Fibroblast of lung (primary cell): ENCODE data around the gene ZNF529. TPM values are rescaled to one million over a fixed set of nuclear protein-coding genes. Genes with fewer than 3 reads are reported as not detected.
A peak's percentile ranks its signal among the peaks of the same experiment; 100 is the strongest.

Experiments used
- DNase-seq, 2 donors: peaks; one replicate each; pipeline versions ENCODE4 v3.0.0 to v3.0.0-alpha.2; 2010; ENCODE audit warnings: low read depth in 2 of 2
- H2AFZ ChIP-seq: 2 replicates; pipeline ENCODE4 v1.5.1; 2012; ENCODE audit warnings: low read length, control low read depth, inconsistent platforms
- H3K27ac ChIP-seq: 2 replicates; pipeline ENCODE4 v1.5.1; 2011; ENCODE audit warnings: low read length, control low read depth; ENCODE audit not compliant: insufficient read depth
- H3K27me3 ChIP-seq: 2 replicates; pipeline ENCODE4 v1.5.1; 2011; ENCODE audit warnings: mild to moderate bottlenecking, low read length; ENCODE audit not compliant: control insufficient read depth, insufficient read depth
- H3K36me3 ChIP-seq: 2 replicates; pipeline ENCODE4 v1.5.1; 2011; ENCODE audit warnings: low read length; ENCODE audit not compliant: control insufficient read depth, insufficient read depth
- H3K4me1 ChIP-seq: 2 replicates; pipeline ENCODE4 v1.5.1; 2011; ENCODE audit warnings: low read length; ENCODE audit not compliant: control insufficient read depth, insufficient read depth; ENCODE audit errors: extremely low read depth
- H3K4me2 ChIP-seq: 2 replicates; pipeline ENCODE4 v1.5.1; 2011; ENCODE audit warnings: low read length, control low read depth; ENCODE audit not compliant: insufficient read depth; ENCODE audit errors: extremely low read depth
- H3K4me3 ChIP-seq, 4 experiments: fragments of 200-600 bp in 1 of 4; sonication (generic) in 1 of 4; replicated peaks in 1 of 4; 2 replicates each; pipeline ENCODE4 v1.5.1; 2011 to 2016; ENCODE audit warnings: low read length in 4 of 4, low read depth in 3 of 4, mild to moderate bottlenecking in 3 of 4, control low read depth in 2 of 4, inconsistent platforms in 1 of 4, mixed read lengths in 1 of 4; ENCODE audit not compliant: insufficient read depth in 1 of 4; ENCODE audit errors: control extremely low read depth in 1 of 4
- H3K79me2 ChIP-seq: 2 replicates; pipeline ENCODE4 v1.5.1; 2012; ENCODE audit warnings: mild to moderate bottlenecking, low read length, inconsistent platforms; ENCODE audit not compliant: control insufficient read depth, insufficient read depth
- H3K9ac ChIP-seq: 2 replicates; pipeline ENCODE4 v1.5.1; 2011; ENCODE audit warnings: mild to moderate bottlenecking, low read length, control low read depth; ENCODE audit not compliant: insufficient read depth
- H3K9me3 ChIP-seq: 2 replicates; pipeline ENCODE4 v1.5.1; 2012; ENCODE audit warnings: low read depth, low read length; ENCODE audit not compliant: control insufficient read depth, insufficient read depth
- H4K20me1 ChIP-seq: 2 replicates; pipeline ENCODE4 v1.5.1; 2011; ENCODE audit warnings: low read length; ENCODE audit not compliant: control insufficient read depth, insufficient read depth; ENCODE audit errors: extremely low read depth
- EZH2 ChIP-seq: IDR thresholded peaks from 2 replicates; pipeline ENCODE4 v1.5.1; 2012; ENCODE audit warnings: low read length, control low read depth, mild to moderate bottlenecking; ENCODE audit errors: missing control alignments
- polyA plus RNA-seq, 2 donors: library from polyadenylated mRNA; depleted of rRNA in 1 of 2; stranded (reverse) in 1 of 2; unstranded in 1 of 2; fragments of >200 nt; gene quantifications; 2 replicates each; pipeline ENCODE4 v1.2.1, GENCODE V29; 2011 to 2012; ENCODE audit warnings: missing spikeins in 1 of 2
- total RNA-seq: library from RNA; depleted of rRNA; stranded (reverse); fragments of >200 nt; gene quantifications from 2 replicates; pipeline ENCODE4 v1.2.1, GENCODE V29; 2014
- TF ChIP-seq, protein P1 (sequence below), 2 donors: IDR thresholded peaks in 1 of 2; conservative IDR thresholded peaks in 1 of 2; 1 replicate in 1 of 2; 2 replicates in 1 of 2; pipeline ENCODE4 v1.5.1; 2011 to 2012; ENCODE audit warnings: low read length in 2 of 2, control low read depth in 1 of 2, inconsistent platforms in 1 of 2, low read depth in 1 of 2, mild to moderate bottlenecking in 1 of 2

The ZNF529 gene
- total and polyA plus RNA-seq, 2 donors (not counting 1 experiment from before 2014, with no cell fraction given) = 7.7 to 10.2 TPM

DNA sequence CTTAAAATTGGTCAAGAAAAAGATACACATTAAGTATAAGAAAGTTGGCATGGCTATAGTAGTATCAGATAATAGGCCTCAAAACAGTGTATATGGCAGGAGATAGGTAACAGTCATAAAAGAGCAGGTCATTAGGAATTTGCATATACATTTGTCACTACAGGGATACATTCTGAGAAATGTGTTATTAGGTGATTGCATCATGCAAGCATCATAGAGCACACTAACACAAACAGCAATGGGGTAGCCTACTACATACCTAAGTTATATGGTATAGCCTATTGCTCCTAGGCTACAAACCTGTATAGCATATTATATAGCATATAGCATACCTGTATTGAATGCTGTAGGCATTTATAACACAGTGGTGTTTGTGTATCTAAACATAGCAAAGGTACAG, 6.2 kb upstream of the ZNF529 start:
- no peaks in the 10 kb centered on the region for H4K20me1 ChIP-seq
- peaks cover 4% of the 10 kb centered on the region for H3K79me2 ChIP-seq
- peaks cover 6% of the 10 kb centered on the region for H3K36me3 ChIP-seq
- no peak overlapping the region for H3K4me3 ChIP-seq
- H3K4me2 ChIP-seq = no peak overlapping the region
- TF ChIP-seq, protein P1, sequence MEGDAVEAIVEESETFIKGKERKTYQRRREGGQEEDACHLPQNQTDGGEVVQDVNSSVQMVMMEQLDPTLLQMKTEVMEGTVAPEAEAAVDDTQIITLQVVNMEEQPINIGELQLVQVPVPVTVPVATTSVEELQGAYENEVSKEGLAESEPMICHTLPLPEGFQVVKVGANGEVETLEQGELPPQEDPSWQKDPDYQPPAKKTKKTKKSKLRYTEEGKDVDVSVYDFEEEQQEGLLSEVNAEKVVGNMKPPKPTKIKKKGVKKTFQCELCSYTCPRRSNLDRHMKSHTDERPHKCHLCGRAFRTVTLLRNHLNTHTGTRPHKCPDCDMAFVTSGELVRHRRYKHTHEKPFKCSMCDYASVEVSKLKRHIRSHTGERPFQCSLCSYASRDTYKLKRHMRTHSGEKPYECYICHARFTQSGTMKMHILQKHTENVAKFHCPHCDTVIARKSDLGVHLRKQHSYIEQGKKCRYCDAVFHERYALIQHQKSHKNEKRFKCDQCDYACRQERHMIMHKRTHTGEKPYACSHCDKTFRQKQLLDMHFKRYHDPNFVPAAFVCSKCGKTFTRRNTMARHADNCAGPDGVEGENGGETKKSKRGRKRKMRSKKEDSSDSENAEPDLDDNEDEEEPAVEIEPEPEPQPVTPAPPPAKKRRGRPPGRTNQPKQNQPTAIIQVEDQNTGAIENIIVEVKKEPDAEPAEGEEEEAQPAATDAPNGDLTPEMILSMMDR (conservative IDR thresholded peaks at IDR 0.05 in 1 of 2, IDR thresholded peaks at IDR 0.05 in 1 of 2; ENCODE audit: low read depth in 1 of 2, low read length in 2 of 2) = no peak
- TF ChIP-seq EZH2 = no peak
- no peak for DNase-seq
- H3K9ac ChIP-seq = no peak overlapping the region
- H3K27me3 ChIP-seq = no peaks in the 10 kb centered on the region
- no peaks in the 10 kb centered on the region for H3K4me1 ChIP-seq
- no peak overlapping the region for H3K27ac ChIP-seq
- no peaks in the 10 kb centered on the region for H3K9me3 ChIP-seq
- H2AFZ ChIP-seq = no peak overlapping the region

DNA sequence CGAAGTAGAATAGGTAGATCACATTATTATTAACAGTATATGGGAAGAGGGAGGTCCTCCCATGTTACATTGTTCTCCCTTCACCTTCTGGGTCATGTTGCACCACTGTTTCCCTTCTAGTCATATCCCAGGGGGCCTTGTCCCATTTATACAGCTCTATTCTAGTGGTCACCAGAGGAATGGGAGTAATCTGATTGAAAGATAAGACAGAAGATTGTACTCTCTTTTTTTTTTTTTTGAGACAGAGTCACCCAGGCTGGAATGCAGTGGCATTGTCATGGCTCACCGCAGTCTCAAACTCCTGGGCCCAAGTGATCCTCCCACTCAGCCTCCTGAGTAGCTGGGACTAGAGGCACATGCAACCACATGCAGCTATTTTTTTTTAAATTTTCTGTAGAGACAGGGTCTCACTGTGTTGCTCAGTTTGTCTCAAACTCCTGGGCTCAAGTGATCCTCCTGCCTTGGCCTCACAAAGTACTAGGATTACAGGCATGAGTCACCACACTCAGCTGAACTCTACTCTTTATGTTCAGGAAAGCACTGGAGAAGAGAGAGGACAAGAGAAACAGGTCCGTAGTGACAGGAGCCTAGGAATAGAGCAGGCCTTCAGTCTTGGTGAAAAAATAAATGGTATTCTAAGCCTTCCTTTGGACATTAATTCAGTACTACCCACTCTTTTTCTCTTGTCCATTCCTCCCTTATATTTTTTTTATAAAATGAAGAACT, 4.3 kb upstream of the ZNF529 start:
- Histone ChIP-seq H3K36me3 (peaks cover 6% of the 10 kb centered on the region), H3K79me2 (peaks cover 14% of the 10 kb centered on the region), H2AFZ (no peak overlapping the region), H3K9me3 (no peaks in the 10 kb centered on the region), H3K9ac (no peak overlapping the region), H4K20me1 (no peaks in the 10 kb centered on the region), H3K4me3 (no peak overlapping the region), H3K4me1 (no peaks in the 10 kb centered on the region), H3K4me2 (no peak overlapping the region), H3K27me3 (no peaks in the 10 kb centered on the region), H3K27ac (no peak overlapping the region)
- TF ChIP-seq EZH2 = no peak
- TF ChIP-seq, protein P1 (conservative IDR thresholded peaks at IDR 0.05 in 1 of 2, IDR thresholded peaks at IDR 0.05 in 1 of 2; ENCODE audit: low read depth in 1 of 2, low read length in 2 of 2) = no peak
- peak in 1 of 2 donors; percentile 58 for DNase-seq

DNA sequence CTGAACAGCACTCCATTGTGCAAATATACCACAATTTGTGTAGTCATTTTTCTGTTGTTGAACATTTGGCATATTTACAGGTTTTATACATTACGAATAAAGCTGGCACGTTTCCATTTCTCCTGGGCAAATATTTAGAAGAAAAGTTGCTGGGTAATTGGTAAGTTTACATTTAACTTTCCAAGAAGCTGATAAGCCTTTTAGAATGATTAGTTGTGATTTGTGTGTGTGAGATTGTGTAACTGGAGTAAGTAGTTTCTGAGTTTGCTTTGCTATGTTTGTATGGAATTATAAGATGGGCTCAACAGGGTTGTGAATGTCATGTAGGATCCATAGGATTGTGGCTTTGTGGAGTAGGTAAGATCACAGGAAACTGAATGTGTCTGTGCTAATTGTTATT, 1.6 kb upstream of the ZNF529 start:
- Histone ChIP-seq H3K4me1 (no peaks in the 10 kb centered on the region), H3K4me3 (peak overlapping the region; percentile 46 to 93 (median 76)), H3K36me3 (peaks cover 5% of the 10 kb centered on the region), H3K9ac (no peak overlapping the region), H2AFZ (no peak overlapping the region), H3K27ac (no peak overlapping the region), H3K79me2 (peaks cover 17% of the 10 kb centered on the region), H3K9me3 (no peaks in the 10 kb centered on the region), H3K27me3 (no peaks in the 10 kb centered on the region), H4K20me1 (no peaks in the 10 kb centered on the region), H3K4me2 (peak overlapping the region; percentile 99)
- peak in 1 of 2 donors; percentile 23 for DNase-seq
- TF ChIP-seq, protein P1 (conservative IDR thresholded peaks at IDR 0.05 in 1 of 2, IDR thresholded peaks at IDR 0.05 in 1 of 2; ENCODE audit: low read depth in 1 of 2, low read length in 2 of 2) = no peak
- TF ChIP-seq EZH2 = no peak
